Glutamatergic neuron (in vitro differentiated cells): ENCODE measurements around the gene TEKT2. TPM values are rescaled to one million over a fixed set of nuclear protein-coding genes. Genes with fewer than 3 reads are reported as not detected.

Source experiments
- DNase-seq: peaks from one replicate; pipeline ENCODE4 v3.0.0; 2022
- H3K27ac Mint-ChIP-seq: one replicate; pipeline ENCODE4 v1.8.0; 2020; ENCODE audit warnings: mild to moderate bottlenecking, mixed read lengths, inconsistent platforms; ENCODE audit not compliant: unreplicated experiment
- H3K27me3 Mint-ChIP-seq: one replicate; pipeline ENCODE4 v1.8.0; 2020; ENCODE audit warnings: mild to moderate bottlenecking, moderate library complexity, mixed read lengths, inconsistent platforms; ENCODE audit not compliant: unreplicated experiment
- H3K36me3 Mint-ChIP-seq: one replicate; pipeline ENCODE4 v1.8.0; 2020; ENCODE audit warnings: mild to moderate bottlenecking, mixed read lengths, inconsistent platforms; ENCODE audit not compliant: unreplicated experiment
- H3K4me1 Mint-ChIP-seq: one replicate; pipeline ENCODE4 v1.8.0; 2020; ENCODE audit warnings: mild to moderate bottlenecking, low read depth, mixed read lengths, inconsistent platforms; ENCODE audit not compliant: unreplicated experiment
- H3K4me3 Mint-ChIP-seq: one replicate; pipeline ENCODE4 v1.8.0; 2020; ENCODE audit warnings: mild to moderate bottlenecking, mixed read lengths, inconsistent platforms; ENCODE audit not compliant: unreplicated experiment
- H3K9me3 Mint-ChIP-seq: one replicate; pipeline ENCODE4 v1.8.0; 2020; ENCODE audit warnings: mild to moderate bottlenecking, moderate library complexity, mixed read lengths, inconsistent platforms; ENCODE audit not compliant: unreplicated experiment
- total RNA-seq: library from RNA; stranded (reverse); fragmentation: NEBNext Ultra II Directional; extraction: Animal tissue kit (Norgen Biotek cat#: 25700); gene quantifications from one replicate; pipeline ENCODE4 v1.2.1, GENCODE V29; 2021; ENCODE audit not compliant: unreplicated experiment
- TF ChIP-seq, protein P1 (sequence below): fragments of 200-600 bp; sonication (generic); IDR thresholded peaks from one replicate; pipeline ENCODE4 v1.5.0; 2021; ENCODE audit not compliant: partially characterized antibody, unreplicated experiment

The TEKT2 gene
- total RNA-seq, 1 donor from 2014 or later = 1.6 TPM

DNA sequence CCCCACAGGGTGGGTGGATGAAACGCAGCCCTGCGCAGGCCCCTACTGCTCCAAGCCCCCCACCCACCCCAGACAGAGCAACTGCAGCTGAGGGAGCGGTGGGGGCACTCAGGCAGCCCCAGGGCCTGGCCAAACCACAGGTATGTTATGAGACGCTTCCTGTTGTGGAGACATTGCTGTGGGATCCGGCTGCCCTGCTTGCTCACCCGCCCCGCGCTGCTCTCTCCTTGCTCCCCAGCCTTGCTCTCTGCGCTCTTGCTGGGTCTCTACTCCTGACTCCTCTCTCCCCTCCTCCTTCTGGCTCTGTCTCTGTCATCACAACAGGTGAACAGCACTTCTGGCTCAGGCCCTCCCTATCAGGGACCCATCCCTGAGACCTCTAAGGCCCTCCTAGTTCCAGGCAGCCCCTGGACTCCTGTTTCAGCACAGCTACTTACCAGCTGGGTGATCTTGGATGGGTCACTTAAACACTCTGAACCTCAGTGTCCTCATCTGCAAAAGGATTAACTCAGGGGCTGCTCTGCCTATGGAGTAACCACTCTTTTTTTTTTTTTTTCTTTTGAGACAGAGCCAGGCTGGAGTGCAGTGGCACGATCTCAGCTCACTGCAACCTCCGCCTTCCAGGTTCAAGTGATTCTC is 25.3 kb downstream of the TEKT2 start:
- H3K27ac Mint-ChIP-seq = no peak overlapping the region
- TF ChIP-seq, protein P1, sequence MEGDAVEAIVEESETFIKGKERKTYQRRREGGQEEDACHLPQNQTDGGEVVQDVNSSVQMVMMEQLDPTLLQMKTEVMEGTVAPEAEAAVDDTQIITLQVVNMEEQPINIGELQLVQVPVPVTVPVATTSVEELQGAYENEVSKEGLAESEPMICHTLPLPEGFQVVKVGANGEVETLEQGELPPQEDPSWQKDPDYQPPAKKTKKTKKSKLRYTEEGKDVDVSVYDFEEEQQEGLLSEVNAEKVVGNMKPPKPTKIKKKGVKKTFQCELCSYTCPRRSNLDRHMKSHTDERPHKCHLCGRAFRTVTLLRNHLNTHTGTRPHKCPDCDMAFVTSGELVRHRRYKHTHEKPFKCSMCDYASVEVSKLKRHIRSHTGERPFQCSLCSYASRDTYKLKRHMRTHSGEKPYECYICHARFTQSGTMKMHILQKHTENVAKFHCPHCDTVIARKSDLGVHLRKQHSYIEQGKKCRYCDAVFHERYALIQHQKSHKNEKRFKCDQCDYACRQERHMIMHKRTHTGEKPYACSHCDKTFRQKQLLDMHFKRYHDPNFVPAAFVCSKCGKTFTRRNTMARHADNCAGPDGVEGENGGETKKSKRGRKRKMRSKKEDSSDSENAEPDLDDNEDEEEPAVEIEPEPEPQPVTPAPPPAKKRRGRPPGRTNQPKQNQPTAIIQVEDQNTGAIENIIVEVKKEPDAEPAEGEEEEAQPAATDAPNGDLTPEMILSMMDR = no peak
- peaks cover 3% of the 10 kb centered on the region for H3K9me3 Mint-ChIP-seq
- no peak for DNase-seq
- H3K4me1 Mint-ChIP-seq = no peaks in the 10 kb centered on the region
- no peak overlapping the region for H3K4me3 Mint-ChIP-seq
- H3K27me3 Mint-ChIP-seq = peaks cover 17% of the 10 kb centered on the region
- H3K36me3 Mint-ChIP-seq = peaks cover 5% of the 10 kb centered on the region

DNA sequence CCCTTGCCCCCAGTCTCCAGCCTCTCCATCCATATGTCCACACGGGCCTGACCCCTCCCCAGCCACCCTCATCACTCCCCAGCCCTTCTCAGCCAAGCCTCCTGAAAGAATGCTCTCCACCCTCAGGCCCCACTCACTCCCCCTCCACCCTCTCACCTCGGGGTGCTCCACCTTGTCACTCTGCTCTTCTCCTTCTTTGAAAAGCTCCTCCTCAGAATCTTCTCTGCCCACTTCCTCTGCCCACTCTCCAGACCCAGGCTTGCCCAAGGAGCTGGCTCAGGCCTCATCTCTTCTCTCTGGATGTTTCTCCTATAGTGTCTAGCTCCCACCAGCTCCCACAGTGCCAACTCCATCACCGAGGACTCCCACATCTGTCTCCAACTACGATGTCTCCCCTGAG is 27.3 kb downstream of the TEKT2 start:
- Mint-ChIP-seq H3K4me1 (no peaks in the 10 kb centered on the region), H3K36me3 (peaks cover 5% of the 10 kb centered on the region), H3K9me3 (no peaks in the 10 kb centered on the region), H3K27ac (no peak overlapping the region), H3K27me3 (peaks cover 18% of the 10 kb centered on the region), H3K4me3 (no peak overlapping the region)
- TF ChIP-seq, protein P1 = no peak
- no peak for DNase-seq

DNA sequence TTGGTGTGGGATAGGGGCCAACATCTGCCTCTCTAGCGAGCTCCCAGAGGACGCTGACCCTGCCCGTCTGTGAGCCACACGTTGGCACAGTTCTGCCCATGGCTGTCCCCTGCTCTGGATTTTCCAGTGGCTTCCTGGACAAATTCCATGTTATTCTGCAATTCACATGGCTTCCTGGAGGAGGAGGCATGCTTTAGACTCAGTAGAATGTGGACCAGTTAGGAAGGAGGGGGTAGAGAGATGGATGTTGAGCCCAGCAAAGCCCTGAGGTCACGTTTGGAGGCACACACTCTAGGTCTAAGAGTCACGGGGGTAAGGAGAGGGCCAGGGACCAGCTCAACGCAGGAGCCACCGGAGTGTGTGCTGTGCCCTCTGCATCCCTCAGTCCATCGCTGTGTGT is 28.9 kb downstream of the TEKT2 start:
- Mint-ChIP-seq H3K36me3 (peaks cover 5% of the 10 kb centered on the region), H3K27ac (no peak overlapping the region), H3K4me3 (no peak overlapping the region), H3K27me3 (peaks cover 24% of the 10 kb centered on the region), H3K9me3 (no peaks in the 10 kb centered on the region), H3K4me1 (no peaks in the 10 kb centered on the region)
- DNase-seq = no peak
- TF ChIP-seq, protein P1 = no peak

DNA sequence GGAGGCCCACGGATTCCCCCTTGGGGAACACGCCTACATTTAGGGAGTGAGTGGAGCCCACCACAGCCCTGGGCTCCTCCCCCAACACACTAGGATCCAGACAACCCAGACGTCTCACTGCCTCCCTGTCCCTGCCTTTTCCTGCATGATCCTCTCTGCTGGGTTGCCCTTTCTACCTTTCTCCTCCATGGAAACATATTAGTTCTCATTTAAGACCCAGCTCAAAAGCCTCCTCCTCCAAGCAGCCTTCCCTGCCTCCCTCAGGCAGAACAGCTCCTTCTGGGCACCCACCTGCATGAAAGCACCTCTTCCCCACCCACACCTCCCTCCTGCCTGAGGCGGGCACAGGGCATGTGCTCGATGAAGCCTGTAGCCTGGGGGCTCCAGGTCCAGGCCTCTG is 30.5 kb downstream of the TEKT2 start:
- Mint-ChIP-seq H3K4me3 (no peak overlapping the region), H3K9me3 (no peaks in the 10 kb centered on the region), H3K27me3 (peaks cover 22% of the 10 kb centered on the region), H3K36me3 (peaks cover 5% of the 10 kb centered on the region), H3K4me1 (no peaks in the 10 kb centered on the region), H3K27ac (no peak overlapping the region)
- TF ChIP-seq, protein P1 = no peak
- no peak for DNase-seq

DNA sequence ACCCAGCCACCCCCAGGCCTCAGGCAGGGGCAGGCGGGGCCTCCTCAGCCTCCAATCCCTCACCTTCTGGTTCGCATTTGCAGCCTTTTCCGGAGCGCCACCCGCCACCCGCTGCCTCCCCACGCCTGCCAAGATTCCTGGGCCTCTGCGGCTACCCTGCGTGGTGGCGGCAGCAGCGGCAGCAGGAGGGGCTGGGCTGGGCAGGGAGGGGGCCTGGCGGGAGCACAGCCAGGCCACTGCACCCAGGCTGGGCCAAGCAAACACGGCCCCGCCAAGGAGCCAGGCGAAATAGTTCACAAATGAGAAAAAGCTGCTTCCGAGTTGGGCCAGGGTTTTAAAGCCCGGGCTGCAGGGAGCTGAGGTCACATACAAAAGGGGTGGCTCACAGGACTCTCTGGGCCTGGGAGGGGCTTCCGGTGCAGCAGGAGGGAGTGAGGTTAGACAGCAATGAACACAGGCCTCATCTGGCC is 31.3 kb downstream of the TEKT2 start:
- no peak for DNase-seq
- H3K36me3 Mint-ChIP-seq = peaks cover 5% of the 10 kb centered on the region
- TF ChIP-seq, protein P1 = no peak
- H3K9me3 Mint-ChIP-seq = no peaks in the 10 kb centered on the region
- peaks cover 22% of the 10 kb centered on the region for H3K27me3 Mint-ChIP-seq
- H3K4me3 Mint-ChIP-seq = no peak overlapping the region
- H3K27ac Mint-ChIP-seq = no peak overlapping the region
- H3K4me1 Mint-ChIP-seq = no peaks in the 10 kb centered on the region
